22Rv1 (cell line): ENCODE measurements around the gene CDC42BPB.

Experiments
- H3K27ac ChIP-seq: fragments of 450-650 bp; 2 replicates; pipeline ENCODE4 v1.5.1; 2017
- CTCF ChIP-seq: fragments of 450-650 bp; IDR thresholded peaks from 2 replicates; pipeline ENCODE4 v1.5.1; 2017; ENCODE audit warnings: mild to moderate bottlenecking
- ZFX ChIP-seq: fragments of 450-650 bp; IDR thresholded peaks from 2 replicates; pipeline ENCODE4 v1.6.1; 2017; ENCODE audit warnings: antibody characterized with exemption, borderline replicate concordance

Gene CDC42BPB

GRCh38 chr14:102964152-102964730 is 93.1 kb downstream of the CDC42BPB start:
- no peak for TF ChIP-seq ZFX
- TF ChIP-seq CTCF, result no peak
- H3K27ac ChIP-seq, result no peak overlapping the region

GRCh38 chr14:102962111-102962627 is 95.2 kb downstream of the CDC42BPB start:
- TF ChIP-seq ZFX, result no peak
- TF ChIP-seq CTCF, result no peak

DNA sequence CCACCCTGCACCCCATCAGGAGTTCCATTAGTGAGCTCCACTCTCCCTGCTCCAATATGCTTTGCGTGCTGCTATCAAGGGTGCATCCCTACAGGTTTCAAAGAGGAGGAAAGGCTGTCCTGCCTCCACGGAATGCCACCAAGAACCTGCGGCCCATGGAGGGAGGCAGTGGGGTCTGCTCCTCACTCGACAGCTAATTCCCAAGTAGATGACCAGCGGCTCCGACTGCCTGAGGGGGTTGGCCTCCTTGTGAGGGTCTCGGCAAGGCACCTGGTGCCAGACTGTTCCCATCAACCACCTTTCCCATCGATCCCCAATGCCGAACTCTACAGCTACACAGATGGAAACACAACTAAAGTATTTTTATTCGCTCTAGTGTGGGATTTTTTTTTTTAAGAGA is 98.9 kb downstream of the CDC42BPB start:
- no peak overlapping the region for H3K27ac ChIP-seq
- no peak for TF ChIP-seq ZFX
- TF ChIP-seq CTCF, result no peak

More at GRCh38 chr14:102962111-102962627, 95.2 kb downstream of the CDC42BPB start:
- no peak overlapping the region for H3K27ac ChIP-seq

GRCh38 chr14:102957222-102957621 is 100.1 kb downstream of the CDC42BPB start:
- TF ChIP-seq ZFX (no peak), CTCF (no peak)
- no peak overlapping the region for H3K27ac ChIP-seq

DNA sequence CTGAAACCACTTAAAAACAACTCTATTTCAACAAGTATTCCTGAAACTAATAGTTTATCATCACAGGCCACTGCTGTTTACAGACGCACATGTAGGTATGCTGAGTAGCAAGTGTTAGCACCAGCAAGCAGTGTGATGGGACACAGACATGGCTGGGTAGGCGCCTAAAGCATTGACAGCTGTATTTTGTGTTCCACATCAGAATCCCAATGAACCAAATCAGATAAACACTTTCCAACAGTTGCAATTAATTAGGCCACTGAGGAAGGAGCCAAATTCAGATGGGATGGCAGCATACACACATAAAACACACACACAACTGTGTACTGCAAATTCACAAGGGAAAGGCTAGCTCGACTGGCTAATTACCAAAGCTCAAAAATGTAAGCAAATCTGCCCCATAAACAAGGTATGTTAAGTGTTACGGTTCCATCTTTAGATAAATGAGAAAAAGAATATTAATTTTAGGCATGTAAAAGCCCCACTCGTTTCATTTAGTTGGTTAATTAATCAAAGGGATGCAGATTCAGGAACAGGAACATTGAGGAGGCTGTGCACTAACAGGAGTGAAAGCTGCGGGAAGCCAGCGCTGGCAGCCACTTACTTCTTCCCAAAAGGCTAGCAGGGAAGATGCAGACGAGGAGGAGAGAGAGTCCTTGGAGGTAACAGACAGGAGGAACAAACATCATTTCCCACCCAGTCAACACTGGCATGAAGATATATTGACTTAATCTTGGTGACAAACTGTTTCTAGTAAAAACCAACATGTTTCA is 101.5 kb downstream of the CDC42BPB start:
- no peak for TF ChIP-seq CTCF
- no peak for TF ChIP-seq ZFX
- H3K27ac ChIP-seq, result no peak overlapping the region

DNA sequence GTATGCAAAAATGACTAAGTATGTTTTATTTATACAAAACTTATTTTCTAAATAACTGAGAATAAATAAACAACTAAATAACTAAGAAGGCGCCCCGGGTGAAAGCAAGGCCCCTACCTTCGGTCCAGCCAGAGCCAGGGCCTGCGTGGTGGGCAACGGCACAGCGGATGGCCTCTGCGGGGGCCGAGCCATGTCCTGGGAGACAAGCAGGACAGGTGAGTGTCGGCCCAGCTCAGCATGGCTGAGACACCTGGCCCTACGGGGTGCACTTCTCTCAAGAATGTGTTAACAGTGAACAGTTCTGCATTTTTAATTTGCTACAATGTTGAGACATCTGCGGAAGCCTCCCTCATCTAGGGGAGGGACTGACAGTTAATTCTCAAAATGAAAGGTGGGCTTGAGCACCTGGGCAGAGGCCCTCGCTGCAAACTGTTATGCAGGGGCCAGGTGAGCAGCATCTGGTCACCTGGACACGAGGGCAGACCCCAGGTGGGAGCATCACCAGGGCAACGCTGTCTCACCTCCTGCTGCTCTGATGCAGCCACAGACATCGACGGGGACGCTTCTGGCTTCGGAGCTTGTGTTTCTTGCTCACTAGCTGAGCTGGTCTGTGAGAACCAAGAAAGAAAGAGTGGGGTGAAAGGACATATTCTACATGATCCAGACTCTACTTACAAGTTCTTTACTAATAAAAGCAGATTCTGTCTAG is 103.1 kb downstream of the CDC42BPB start:
- TF ChIP-seq ZFX, result no peak
- TF ChIP-seq CTCF, result no peak
- no peak overlapping the region for H3K27ac ChIP-seq
